NCI-H510A (cell line): ENCODE results near the gene VPS39.

ENCODE experiments used
- DNase-seq: peaks from one replicate; lab custom pipeline; 2025; lab: John Stamatoyannopoulos, UW

Gene VPS39

DNA sequence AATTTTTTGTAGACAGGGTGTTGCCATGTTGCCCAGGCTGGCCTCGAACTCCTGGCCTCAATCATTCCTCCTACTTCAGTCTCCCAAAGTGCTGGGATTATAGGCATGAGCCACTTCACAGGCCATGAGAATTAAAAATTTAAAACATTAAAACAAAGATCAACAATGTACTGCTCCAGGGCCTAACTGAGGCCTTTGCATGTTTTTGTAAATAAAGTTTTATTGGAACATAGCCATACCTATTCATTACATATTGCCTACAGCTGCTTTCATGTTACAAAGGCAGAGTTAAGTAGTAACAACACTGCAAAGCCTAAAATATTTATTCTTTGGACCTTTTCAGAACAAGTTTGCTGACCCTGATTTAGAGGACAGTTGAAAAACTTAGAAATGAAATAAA lies 9.6 kb downstream of the VPS39 start:
- DNase-seq: no peak

DNA sequence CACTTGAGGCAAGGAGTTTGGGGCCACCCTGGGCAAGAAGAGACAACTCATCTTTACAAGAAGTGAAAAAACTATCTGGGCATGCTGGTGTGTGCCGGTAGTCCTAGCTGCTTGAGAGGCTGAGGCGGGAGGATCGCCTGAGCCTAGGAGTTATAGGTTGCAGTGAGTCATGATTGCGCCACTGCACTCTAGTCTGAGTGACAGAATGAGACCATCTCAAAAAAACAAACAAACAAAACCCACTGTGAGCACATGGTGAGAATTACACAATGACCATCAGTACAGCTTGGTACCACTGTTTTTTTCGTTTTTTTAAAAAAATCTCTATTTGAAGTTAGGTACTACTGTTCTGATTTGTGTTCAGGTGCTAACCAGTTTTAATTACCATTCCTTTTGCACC lies 13.6 kb downstream of the VPS39 start:
- DNase-seq: no peak

DNA sequence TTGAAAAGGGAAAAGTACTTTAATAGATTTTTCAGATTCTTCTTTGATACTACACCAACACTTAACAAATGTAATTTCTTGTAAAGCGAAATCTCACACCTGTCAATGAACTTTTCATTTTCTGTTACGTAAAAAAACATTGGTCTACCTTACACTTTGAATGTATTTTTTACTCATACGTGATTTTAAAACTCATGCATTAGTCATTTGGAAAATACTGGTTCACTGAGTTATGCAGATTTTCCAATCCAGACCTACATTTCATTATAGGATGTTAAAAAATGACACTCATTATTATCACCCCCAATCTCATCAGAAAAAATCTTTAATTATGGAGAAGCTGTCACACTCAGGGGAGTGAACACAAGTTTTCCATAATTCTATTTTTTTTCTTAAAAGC lies 14.7 kb downstream of the VPS39 start:
- DNase-seq: no peak

DNA sequence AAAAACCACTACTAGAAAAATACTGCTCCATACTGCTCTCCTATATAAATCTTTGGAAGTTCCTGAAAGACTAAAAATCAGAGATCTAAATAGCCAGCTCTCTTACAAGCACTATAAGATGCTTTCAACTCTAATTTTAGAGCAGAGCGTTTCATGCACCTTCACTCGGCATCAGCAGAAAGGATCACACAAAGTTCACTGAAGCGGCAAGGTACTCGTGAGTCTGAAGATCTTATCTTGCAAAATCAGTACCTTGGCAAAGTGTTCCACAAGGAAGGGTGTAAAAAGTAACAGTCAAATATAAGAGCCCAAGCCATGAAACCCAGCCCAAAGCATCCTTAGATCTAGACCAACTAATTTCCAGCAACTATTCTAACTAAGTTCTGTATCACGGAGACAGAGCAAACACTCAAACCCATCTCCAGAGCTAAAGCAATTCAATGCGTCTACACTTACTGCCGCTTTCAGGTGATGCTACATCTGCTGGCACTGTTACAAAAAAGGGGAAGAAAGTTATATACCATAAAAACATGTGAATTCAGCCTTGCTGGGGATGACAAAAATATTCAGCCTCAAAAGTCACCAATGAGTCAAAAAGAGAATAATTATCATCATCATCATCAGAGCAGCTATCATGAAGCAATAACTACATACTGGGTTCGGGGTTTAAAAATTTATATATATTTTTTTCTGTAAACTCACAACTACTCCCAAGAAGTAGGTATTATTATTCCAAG lies 16.3 kb downstream of the VPS39 start:
- no peak for DNase-seq

DNA sequence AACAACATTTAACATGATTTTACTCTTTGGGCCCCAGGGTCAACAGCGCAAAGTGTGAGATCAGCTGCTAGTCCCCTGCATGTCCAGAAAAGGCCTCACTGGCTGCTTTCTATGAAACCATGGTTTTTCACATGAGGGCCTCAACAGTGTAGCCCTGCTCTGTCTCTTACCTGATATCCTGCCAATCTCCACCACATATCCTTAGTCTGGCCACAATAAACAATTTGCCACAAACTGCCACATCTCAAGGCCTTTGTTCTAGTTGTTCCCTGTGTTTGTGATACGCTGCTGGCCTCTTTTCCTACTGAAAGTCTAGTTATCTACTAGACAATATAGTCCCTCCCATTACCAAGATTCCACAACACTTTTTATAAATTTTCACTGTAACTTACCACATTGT lies 17.7 kb downstream of the VPS39 start:
- no peak for DNase-seq

DNA sequence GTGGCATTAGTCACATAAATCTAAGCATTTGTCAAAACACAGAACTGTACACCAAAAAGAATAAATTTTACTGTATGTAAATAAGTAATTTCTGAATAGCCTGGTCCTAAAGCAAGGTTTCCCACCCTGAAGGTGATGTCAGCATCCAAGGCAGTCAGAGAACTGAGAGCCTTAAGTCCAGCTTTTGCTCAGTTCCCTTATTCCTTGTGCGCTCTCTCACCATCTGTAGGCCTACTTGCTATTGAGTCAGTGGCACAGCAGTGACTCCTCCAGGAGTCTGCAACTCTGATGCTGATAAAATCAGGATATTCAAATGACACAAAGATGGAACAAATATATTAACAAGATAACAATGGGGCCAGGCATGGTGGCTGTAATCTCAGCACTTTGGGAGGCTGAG lies 22.3 kb downstream of the VPS39 start:
- DNase-seq: no peak

DNA sequence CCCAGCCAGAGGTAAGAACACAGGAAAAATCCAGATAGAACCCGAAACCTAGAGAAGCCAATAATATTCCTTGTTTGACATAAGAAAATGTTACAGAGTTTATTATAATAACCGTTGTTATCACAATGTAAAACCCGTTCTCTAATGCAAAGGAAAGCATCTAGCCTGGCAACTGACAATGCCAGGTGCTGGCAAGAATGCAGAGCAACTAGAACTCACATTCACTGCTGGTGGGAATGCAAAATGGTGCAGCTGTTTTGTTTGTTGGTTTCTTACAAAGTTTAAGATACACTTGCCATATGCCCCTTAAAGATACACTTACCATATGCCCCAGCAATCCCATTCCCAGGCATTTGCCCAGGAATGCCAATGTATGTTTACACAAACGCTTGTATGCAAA lies 23.4 kb downstream of the VPS39 start:
- no peak for DNase-seq

DNA sequence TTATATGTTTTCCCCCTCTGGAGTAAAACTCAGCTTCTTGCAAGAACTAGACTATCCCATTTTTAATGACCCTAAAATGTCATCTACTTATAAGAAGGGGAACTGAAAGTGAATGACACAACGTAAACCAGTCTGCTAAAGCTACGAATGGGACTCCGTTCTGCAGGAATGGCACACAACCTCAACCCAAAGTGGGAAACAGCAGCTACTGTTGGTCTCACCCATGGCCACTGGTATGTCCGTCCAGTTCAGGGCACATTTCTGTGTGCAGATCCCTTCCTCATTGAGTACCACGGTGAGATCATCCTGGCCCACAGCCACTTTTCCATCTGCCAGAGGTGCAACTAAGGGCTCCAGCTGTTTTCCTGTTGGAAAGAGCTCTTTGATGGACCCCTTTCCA lies 23.8 kb downstream of the VPS39 start:
- no peak for DNase-seq

DNA sequence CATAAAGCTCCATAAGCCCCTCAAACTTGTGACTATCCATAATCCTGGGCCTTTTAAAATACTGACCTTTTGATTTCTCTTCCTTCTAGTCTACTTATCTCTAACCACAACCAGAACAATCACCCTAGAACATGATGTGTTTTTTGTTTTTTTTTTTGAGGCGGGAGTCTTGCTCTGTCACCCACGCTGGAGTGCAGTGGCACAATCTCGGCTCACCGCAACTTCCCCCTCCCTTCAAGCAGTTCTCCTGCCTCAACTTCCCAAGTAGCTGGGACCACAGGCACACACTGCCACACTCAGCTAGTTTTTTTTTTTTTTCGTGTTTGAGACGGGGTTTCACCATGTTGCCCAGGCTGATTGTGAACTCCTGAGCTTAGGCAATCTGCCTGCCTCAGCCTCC lies 25.1 kb downstream of the VPS39 start:
- DNase-seq: no peak

DNA sequence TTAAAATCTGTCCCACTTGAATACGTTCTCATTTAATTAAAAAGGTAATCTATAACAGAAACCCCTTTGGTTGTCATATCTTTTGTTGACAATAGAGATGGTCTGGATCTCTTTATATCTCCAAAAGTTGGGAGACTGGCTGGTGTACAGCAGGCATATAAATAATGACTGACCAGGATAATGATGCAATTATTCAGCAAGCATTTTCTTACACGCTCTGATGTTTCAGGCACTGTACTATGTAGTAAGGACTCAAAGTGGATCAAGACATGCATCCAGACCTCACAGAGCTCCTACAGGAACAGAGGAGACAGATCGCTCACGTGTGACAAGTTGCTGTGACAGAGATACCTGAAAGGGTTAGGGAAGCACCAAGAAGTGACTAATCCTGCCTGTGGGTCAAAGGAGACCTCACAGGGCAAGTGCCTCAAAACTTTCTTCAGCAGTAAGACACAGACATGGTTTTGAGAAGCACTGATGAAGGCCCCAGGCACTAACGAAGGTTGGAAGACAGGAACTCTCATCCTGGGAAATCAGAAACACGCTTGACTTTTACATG lies 25.7 kb downstream of the VPS39 start:
- no peak for DNase-seq

DNA sequence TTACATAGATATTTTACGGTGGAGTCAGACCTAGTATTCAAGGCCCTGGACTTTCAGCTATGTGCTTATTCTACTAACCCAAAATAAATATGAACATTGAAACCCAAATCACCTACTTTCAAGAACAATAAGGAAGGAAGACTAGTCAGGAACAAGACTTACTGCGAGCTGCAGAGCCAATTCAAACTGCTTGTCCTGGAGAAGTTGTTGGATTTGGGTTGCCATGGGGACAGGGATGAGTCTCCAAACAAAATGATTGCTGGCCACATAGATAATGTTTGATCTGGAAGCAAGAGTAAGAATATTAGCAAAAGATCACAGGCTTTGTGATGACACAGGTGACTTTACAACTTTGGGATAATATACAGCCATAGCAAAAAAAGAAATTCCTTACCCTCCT lies 30.0 kb downstream of the VPS39 start:
- no peak for DNase-seq

DNA sequence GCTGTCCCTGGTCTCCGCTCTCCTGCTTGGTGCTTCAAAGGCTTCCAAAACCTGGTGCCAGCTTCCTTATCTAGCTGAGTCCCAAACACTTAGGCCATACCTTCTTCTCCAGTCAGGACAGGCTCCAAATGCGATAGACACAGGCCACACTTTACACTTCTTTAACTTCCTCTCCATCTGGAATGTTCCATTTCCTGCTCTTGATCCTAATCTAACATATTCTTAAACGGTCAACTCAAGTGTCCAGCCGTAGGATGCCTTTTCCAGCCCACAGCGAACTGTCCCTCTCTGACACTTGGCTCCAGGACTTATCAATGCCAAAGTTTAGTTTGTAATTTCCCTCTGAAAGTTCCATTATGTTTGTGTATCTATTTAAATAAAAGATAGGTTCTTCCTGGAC lies 32.4 kb downstream of the VPS39 start:
- DNase-seq: no peak

DNA sequence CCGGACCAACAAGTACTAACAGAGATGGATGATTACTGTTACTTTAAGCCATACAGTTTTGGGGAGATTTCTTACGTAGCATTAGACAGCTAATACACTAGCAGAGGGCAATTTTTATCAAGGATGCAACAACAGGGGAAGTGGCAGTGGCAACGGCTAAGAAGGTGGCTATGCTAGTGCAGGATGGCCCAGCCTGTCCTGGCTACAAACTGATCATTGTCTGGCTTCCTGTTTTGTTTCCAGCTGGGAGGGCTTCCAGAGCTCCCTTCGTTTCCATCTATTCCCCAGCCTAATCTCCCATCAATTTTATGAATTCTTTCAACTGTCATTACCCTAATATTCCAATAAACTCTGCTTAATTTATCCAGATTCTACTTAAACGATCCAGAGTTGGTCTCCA lies 35.6 kb downstream of the VPS39 start:
- no peak for DNase-seq

DNA sequence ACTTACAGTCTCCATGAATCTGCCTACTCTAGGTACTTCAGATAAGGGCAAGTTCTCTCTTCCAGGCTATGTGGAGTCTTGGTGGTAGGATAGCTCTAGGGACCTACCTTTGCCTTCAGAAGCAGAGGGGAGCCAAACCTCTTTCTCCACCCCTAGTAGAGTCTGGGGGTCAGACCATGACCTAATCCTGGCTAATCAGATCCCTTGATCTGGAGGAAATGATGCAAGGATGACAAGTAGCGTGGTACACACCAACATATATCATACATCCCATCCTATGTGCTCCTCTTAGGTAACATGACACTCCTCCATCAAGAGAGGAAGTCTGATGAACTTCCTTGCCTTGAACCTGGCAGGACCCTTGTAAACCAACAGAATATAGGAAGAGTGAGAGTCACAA lies 36.3 kb downstream of the VPS39 start:
- no peak for DNase-seq

DNA sequence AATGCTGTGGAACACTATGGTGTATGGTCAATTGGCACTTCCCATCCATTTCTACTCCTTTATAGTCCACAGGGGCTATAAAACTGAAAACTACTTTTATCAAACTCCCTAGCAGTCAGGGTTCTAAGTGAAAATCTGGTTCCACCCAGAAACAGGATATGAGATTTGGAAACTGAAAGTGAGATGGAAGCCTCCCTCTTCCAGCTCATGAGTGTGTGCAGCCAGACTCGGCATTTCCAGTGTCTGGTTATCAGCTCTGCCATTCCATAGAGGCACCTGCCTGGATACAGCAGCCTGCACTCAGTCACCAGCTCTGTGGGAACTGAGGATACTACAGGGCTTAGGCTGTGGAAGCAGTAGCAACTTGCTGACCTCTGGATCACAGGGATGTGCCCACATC lies 37.0 kb downstream of the VPS39 start:
- DNase-seq: no peak

DNA sequence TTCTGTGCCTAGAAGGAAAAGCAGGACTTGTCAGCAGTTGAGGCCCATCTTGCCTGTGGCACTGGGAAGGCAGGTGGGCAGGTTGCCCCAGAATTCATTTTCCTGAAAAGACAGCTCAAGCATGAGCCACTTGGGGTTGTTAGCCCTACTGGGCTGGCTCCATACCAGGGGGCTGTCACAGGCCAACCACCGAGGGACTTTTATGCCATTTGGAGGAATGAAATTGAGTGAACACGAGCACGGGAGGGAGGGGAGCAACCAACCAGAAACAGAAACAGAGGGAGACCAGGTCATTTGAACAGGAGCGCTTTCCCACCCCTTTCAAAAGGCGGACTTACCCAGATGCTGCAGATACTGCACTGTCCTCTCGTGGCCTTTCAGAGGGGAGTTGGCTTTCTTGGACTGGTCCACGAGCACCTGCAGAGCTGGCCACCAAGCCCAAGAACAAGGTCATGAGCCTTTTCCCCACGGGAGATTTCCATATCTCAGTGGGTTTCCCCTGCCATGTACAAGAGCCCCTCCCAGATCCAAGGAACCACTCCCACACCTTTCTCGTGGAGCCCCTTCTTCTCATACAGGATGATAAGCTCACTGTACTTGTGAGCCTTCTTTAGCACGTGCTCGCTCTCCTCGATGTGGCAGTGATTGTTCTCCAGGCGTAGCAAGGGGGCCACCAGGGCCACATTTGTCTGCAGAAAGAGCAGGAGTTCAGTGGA lies 41.7 kb downstream of the VPS39 start:
- DNase-seq: no peak

DNA sequence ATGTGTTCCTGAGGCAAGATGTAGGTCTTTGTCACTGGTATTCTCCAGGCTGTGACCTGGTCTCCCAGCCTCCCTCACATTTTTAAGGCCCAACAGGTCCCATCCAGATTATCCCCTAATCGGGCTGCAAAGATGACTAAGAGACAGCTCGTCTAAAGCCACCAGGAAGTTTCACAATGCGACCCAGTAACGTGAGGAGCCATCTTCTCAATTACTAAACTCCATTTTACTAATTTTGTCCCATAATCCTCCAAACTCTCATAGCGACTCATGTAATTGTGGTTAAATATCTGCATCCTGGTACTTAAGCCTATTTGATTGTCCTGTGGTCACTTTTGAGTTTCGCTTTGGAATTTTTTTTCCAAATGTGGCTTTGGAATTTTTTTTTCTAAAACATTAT lies 43.0 kb downstream of the VPS39 start:
- no peak for DNase-seq

DNA sequence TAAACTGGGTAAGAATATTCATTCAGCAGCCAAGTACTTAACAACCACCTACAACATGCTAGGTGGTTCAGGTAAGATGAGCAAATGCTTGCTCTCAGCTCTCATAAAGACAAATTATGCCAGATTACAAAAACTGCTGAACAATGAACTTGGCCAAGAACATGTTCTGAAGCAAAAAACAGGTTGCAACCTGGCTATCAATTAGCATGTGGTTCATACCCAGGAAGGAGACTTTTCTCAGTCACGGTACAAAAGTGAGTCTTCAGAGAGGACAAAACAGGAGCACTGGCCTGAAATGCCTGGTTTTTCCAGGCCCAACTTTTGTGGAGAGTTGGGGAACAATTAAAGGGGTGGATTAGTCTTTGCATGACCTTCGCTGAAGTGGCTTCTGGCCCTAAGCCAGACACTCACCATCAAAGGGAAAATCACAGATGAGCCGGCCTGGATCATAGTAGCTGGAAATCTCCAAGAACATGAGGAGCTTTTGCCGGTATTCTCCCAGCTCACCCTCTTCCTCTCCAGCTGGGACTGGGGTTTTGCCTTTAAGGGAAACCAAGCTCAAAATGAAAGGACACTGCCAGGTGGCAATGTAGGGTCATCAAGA lies 44.1 kb downstream of the VPS39 start:
- no peak for DNase-seq

DNA sequence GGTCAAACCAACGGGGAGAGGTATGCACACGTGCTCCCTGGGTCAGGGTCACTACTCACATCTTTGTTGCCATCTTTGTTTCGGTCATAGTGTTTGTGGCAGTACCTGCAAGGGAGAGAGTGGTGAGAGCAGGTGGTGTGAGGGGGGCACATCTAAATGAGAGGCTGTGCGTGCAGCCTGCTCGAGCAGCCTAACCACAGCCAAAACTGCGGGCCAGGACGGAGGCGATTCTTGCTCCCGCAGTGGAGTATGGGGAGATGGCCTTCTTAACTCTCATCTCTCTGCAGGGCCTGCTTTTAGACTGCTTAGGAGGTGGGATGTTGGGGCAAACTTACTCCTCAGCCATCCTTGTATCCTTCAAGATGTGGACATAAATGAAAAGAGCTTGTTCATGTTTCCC lies 44.8 kb downstream of the VPS39 start:
- no peak for DNase-seq

DNA sequence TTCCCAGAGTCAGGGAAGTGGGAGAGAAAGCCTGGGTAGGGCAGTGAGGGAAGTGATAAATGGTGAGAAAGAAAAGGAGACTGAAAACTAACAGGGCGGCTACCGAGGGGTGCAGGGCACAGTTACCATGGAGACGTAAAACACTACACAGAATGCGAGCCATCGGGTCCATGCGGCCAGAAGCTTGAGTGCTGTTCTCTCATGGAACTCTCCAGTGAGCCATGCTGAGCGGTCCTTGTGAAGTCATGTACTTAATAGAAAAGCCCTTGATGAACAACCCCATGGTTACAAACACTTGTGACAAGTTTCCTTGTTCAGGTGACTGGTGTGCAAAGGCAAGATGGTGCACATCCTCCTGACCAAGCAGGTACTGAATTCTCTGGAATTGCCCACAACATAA lies 48.0 kb downstream of the VPS39 start:
- no peak for DNase-seq

DNA sequence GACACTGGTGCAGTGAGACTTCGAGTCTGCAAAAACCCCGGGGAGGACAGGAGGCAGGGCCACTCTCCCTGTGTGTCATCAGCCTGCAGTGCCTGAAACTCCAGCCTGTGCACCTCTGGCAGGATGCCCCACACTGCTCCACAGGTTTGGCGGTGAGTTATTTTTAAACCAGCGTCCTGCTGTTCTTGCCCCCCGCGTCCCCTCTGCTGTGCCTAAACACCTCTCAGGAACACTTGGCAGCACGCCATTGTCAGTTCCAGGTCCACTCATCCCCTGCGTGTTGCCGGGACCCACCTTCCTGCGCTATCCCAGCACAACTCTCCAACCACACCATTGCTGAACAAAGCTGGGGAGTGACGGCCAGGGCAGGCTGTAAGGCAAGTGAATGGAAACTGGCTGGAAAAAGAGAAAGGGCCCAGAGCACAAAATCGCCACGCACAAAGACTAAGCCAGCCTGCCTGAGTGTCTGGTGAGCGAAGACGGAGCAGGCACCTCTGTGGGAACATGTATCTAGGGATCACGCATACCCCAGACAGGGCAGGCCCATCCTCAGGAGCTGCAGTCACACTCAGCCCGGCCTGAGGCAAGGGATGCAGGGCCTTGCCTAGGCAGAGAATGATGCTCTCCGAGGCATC lies 48.6 kb downstream of the VPS39 start:
- DNase-seq: no peak

DNA sequence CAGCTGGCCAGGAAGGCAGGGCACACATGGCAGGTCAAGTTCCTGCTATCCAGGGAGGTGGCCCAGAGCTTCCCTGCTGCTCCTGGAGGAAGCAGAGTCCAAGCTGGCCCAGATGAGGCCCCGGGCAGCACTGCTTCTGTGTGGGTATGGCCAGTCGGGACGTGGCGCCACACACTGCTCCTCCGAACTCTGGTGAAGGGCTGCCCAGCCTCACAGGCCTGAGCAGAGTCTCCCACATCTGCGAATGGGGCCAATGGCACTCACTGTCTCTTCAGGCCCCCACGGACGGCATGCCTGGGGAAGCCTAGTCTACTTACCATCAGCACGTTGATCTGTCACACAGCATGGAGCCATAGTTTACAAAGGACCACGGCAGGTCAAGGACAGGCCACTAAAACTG lies 49.2 kb downstream of the VPS39 start:
- no peak for DNase-seq
